Ishikawa (cell line): ENCODE results near the gene CPA4.

ENCODE experiments used
- CEBPB ChIP-seq: IDR thresholded peaks from 2 replicates; pipeline ENCODE4 v1.6.1; 2012
- EP300 ChIP-seq: IDR thresholded peaks from 2 replicates; pipeline ENCODE4 v1.6.1; 2012; ENCODE audit warnings: borderline replicate concordance
- FOXM1 ChIP-seq: IDR thresholded peaks from 2 replicates; pipeline ENCODE4 v1.6.1; 2012; ENCODE audit warnings: low read depth, borderline replicate concordance
- MAX ChIP-seq: IDR thresholded peaks from 2 replicates; pipeline ENCODE4 v1.6.1; 2012
- NFIC ChIP-seq: IDR thresholded peaks from 2 replicates; pipeline ENCODE4 v1.6.1; 2012
- RAD21 ChIP-seq: IDR thresholded peaks from 2 replicates; pipeline ENCODE4 v1.6.1; 2012; ENCODE audit warnings: low read depth
- REST ChIP-seq: IDR thresholded peaks from 2 replicates; pipeline ENCODE4 v1.6.1; 2012; ENCODE audit warnings: low read depth, mild to moderate bottlenecking
- TAF1 ChIP-seq: IDR thresholded peaks from 2 replicates; pipeline ENCODE4 v1.6.1; 2012; ENCODE audit warnings: low read depth, mild to moderate bottlenecking
- TCF12 ChIP-seq: IDR thresholded peaks from 2 replicates; pipeline ENCODE4 v1.6.1; 2012; ENCODE audit warnings: low read depth
- YY1 ChIP-seq: IDR thresholded peaks from 2 replicates; pipeline ENCODE4 v1.6.1; 2012; ENCODE audit warnings: low read depth

DNA sequence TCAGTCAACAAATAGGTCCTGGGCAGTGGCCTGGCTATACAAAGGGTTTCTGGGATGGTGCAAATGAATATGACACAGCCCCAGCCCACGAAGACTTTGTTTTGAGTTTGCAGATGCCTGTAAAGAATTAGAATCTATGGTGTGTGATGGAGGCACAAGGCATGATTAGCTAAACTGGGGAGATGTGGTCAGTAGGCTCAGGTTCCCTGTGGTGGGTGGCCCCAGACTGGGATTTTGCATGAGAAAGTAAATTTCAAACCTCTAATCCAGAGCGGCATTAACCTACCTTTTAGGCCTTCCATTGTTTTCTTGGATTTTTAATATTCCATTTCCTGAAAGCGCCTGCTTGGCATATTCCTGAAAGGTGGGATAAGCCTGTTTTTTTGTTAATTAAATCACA lies 45.3 kb downstream of the CPA4 start:
- TF ChIP-seq RAD21 = no peak
- TF ChIP-seq TCF12 = no peak
- TF ChIP-seq FOXM1 = no peak
- TF ChIP-seq NFIC = no peak
- no peak for TF ChIP-seq REST
- no peak for TF ChIP-seq MAX
- TF ChIP-seq TAF1 = no peak
- TF ChIP-seq YY1 = no peak
- TF ChIP-seq CEBPB = no peak
- TF ChIP-seq EP300 = no peak
